ENCODE results near the gene ATP13A3. TPM values are rescaled to one million over a fixed set of nuclear protein-coding genes. Genes with fewer than 3 reads are reported as not detected.
"Not testable (repeated sequence)": the region's sequence is repeated elsewhere in the genome, so short reads cannot be mapped to it uniquely, and the experiment has no call there.

Gene ATP13A3
- total RNA-seq, 4 donors from 2014 or later, result 23.6 to 129 (median 69.8) TPM

DNA sequence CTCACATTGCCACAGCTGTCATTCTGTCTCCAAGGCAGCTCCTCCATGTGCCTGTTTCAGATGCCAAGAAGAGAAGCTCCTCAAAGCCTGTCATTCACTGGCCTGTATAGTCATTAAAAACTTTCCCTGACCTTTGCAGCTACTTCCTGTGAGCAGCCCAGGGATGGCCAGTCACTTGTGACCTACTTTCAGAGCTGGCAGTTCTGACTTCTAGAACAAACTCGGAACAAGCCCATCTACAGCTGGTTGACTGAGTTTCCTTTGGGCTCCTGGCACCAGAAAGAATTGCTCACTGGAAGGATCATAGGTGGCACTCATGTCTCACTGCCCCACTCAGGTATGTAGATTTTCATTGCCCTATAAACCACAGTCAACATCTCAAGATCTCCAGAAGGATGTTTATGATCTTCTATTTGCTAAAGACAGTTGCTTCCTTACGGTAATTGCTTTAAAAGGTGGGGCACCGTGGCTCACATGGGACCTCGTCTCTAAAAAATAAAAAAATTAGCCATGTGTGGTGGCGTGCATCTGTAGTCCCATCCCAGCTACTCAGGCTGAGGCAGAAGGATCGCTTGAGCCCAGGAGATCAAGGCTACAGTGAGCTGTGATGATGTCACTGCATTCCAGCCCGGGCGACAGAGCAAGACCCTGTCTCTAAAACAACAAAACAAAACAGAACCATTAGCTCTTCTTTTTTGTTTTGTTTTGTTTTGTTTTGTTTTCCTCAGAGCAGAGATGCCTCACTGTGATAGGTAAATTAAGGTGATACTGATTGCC lies 11.2 kb upstream of the ATP13A3 start:
- in situ Hi-C loops (cut with MboI; ENCODE audit: low pct_ligation_motif_present in 1 of 4, low pct_unique_long_range_greater_than_20kb in 1 of 4, low sequenced_read_pairs in 3 of 4) (no loop called here), intact Hi-C loops (cut with DNase I; ENCODE audit: low total_unique reads) (no loop called here)
- TF ChIP-seq, protein P1, sequence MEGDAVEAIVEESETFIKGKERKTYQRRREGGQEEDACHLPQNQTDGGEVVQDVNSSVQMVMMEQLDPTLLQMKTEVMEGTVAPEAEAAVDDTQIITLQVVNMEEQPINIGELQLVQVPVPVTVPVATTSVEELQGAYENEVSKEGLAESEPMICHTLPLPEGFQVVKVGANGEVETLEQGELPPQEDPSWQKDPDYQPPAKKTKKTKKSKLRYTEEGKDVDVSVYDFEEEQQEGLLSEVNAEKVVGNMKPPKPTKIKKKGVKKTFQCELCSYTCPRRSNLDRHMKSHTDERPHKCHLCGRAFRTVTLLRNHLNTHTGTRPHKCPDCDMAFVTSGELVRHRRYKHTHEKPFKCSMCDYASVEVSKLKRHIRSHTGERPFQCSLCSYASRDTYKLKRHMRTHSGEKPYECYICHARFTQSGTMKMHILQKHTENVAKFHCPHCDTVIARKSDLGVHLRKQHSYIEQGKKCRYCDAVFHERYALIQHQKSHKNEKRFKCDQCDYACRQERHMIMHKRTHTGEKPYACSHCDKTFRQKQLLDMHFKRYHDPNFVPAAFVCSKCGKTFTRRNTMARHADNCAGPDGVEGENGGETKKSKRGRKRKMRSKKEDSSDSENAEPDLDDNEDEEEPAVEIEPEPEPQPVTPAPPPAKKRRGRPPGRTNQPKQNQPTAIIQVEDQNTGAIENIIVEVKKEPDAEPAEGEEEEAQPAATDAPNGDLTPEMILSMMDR (IDR thresholded peaks at IDR 0.05), result no peak
- peak in 2 of 3 donors; percentile 40 to 47 for TF ChIP-seq POLR2AphosphoS5 (IDR thresholded peaks at IDR 0.05)
- TF ChIP-seq EP300 (IDR thresholded peaks at IDR 0.05; ENCODE audit: low read depth), result no peak
- TF ChIP-seq POLR2A (IDR thresholded peaks at IDR 0.05), result no peak
- Histone ChIP-seq H3K27ac (peak overlapping the region; percentile 56 to 78 (median 70)), H3K36me3 (no peaks in the 10 kb centered on the region), H3K4me1 (peaks cover 21 to 47% (median 32%) of the 10 kb centered on the region in 4 donors), H3K9me3 (no peaks in the 10 kb centered on the region), H3K4me3 (no peak overlapping the region), H3K27me3 (no peaks in the 10 kb centered on the region)
- peak; percentile 55 for DNase-seq
- 54 to 56% methylated on average over 4 to 8 of the region's 8 CpGs for WGBS, 2 donors (ENCODE audit: low coverage in 1 of 2)

DNA sequence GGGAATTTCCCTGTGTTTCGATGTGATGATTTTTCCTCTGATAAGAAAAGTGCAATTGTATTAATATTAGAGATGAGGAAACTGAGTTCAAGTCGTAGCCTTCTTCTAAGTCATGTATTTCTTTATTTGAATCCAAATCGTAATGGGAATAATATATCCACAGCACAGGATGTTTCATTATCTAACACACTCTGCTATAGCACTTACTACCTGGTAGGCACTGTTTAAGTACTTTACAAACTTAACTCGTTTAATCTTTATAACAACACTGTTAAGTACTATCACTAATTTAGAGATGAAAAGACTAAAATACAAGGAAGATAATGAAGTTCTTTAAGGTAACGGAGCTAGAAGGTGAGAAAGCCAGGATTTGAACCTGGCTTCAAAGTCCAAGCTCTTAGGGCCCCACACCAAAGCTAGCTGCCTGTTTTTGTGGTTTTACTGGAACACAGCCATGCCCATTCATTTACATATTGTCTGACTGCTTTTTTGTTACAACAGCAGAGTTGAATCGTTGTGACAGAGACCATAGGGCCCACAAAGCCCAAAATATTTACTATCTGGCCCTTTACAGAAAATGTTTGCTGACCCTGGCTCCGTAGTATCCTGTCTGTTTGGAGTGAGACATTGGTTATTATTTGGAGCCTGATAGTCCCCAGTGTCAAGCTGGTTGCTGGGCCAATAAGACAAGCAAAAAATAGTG lies 9.6 kb upstream of the ATP13A3 start:
- Histone ChIP-seq H3K27me3 (no peaks in the 10 kb centered on the region), H3K4me3 (no peak overlapping the region), H3K9me3 (no peaks in the 10 kb centered on the region), H3K27ac (peak overlapping the region; percentile 14 to 78 (median 64)), H3K36me3 (no peaks in the 10 kb centered on the region), H3K4me1 (peaks cover 21 to 47% (median 32%) of the 10 kb centered on the region in 4 donors)
- no peak for DNase-seq
- in situ Hi-C loops (cut with MboI; ENCODE audit: low pct_ligation_motif_present in 1 of 4, low pct_unique_long_range_greater_than_20kb in 1 of 4, low sequenced_read_pairs in 3 of 4), result no loop called here
- TF ChIP-seq POLR2AphosphoS5 (IDR thresholded peaks at IDR 0.05) (no peak), EP300 (IDR thresholded peaks at IDR 0.05; ENCODE audit: low read depth) (no peak), POLR2A (IDR thresholded peaks at IDR 0.05) (no peak)
- TF ChIP-seq, protein P1 (IDR thresholded peaks at IDR 0.05), result no peak
- intact Hi-C loops (cut with DNase I; ENCODE audit: low total_unique reads), result no loop called here
- WGBS, 2 donors (ENCODE audit: low coverage in 1 of 2), result 52 to 53% methylated on average over 7 of the region's 7 CpGs

DNA sequence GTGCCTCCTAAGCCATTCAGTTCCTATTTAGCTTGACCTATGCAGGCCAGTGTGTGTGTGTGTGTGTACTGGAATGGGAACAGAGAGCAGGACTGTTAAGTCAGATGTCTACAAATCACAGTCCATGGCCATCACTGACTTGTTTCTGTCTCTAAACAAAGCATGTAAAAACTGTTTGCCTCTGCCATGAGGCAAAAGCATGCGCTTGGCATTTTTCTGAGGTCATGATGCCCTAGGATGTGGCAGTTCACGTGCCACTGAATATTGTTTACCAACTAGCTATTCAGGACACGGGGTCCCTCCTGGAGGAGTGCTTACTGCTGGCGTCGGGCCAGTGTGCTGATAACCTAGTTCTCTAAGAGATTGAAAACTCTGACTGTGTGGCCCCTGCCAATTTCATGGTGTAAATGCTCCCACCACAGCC lies 8.2 kb upstream of the ATP13A3 start:
- Histone ChIP-seq H3K4me1 (peaks cover 21 to 47% (median 32%) of the 10 kb centered on the region in 4 donors), H3K27me3 (no peaks in the 10 kb centered on the region), H3K36me3 (no peaks in the 10 kb centered on the region), H3K9me3 (no peaks in the 10 kb centered on the region), H3K27ac (no peak overlapping the region), H3K4me3 (no peak overlapping the region)
- WGBS, 2 donors (ENCODE audit: low coverage in 1 of 2), result 39 to 73% methylated on average over 2 to 5 of the region's 5 CpGs
- intact Hi-C loops (cut with DNase I; ENCODE audit: low total_unique reads) (no loop called here), in situ Hi-C loops (cut with MboI; ENCODE audit: low pct_ligation_motif_present in 1 of 4, low pct_unique_long_range_greater_than_20kb in 1 of 4, low sequenced_read_pairs in 3 of 4) (no loop called here)
- TF ChIP-seq, protein P1 (IDR thresholded peaks at IDR 0.05), result no peak
- no peak for TF ChIP-seq POLR2A (IDR thresholded peaks at IDR 0.05)
- no peak for TF ChIP-seq POLR2AphosphoS5 (IDR thresholded peaks at IDR 0.05)
- TF ChIP-seq EP300 (IDR thresholded peaks at IDR 0.05; ENCODE audit: low read depth), result no peak
- peak; percentile 38 for DNase-seq

DNA sequence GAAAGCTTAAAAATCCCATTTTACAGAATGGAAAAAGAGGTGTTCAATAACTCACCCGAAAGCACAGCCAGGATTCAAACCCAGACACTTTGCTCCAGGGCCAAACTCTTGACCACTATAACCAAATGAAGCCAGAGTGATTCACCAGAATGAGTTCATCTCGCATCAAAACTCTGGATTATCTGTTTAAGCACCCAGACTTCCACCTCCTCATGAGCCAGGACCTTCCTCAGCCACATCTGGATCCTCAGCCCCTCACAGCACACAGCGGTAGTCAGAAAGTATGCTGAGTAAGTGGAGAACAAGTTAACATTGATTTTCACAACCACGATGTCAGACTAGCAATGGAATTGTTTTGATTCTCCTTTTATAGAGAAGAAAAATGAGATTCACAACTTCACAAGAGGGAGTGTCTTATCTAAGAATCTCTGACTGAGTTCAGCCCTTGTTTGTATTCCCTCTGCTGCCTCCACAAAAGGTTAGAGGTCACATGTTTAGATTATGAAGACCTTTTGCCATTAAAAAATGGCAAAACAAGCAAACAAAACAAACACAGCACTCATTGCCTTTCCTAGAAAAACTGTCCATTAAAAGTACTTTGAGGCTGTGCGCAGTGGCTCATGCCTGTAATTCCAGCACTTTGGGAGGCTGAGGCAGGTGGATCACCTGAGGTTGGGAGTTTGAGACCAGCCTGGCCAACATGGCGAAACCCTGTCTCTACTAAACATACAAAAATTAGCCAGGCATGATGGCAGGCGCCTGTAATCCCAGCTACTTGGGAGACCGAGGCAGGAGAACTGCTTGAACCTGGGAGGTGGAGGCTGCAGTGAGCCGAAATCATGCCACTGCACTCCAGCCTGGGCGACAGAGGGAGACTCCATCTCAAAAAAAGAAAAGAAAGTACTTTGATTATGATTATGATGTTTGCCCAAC lies 7.5 kb upstream of the ATP13A3 start:
- H3K9me3 ChIP-seq; H3K4me3 ChIP-seq; H3K27me3 ChIP-seq; DNase-seq; intact Hi-C loops (cut with DNase I; ENCODE audit: low total_unique reads); in situ Hi-C loops (cut with MboI; ENCODE audit: low pct_ligation_motif_present in 1 of 4, low pct_unique_long_range_greater_than_20kb in 1 of 4, low sequenced_read_pairs in 3 of 4); H3K36me3 ChIP-seq: not testable (repeated sequence)
- H3K4me1 ChIP-seq, result peaks cover 21 to 47% (median 32%) of the 10 kb centered on the region in 4 donors
- 79 to 88% methylated on average over 6 to 10 of the region's 10 CpGs for WGBS, 2 donors (ENCODE audit: low coverage in 1 of 2)
- peak overlapping the region in 1 of 4 donors; percentile 7 for H3K27ac ChIP-seq

Measured in transverse colon (tissue), 4 donors.